Progenitor cell of endocrine pancreas (in vitro differentiated cells): ENCODE measurements around the gene SHC3. TPM values are rescaled to one million over a fixed set of nuclear protein-coding genes. Genes with fewer than 3 reads are reported as not detected.

ENCODE experiments used
- DNase-seq: peaks from one replicate; pipeline ENCODE4 v3.0.0; 2021; ENCODE audit warnings: low spot score; ENCODE audit not compliant: unreplicated experiment
- H3K27ac Mint-ChIP-seq: 2 replicates; pipeline ENCODE4 v1.8.0; 2021; ENCODE audit warnings: mild to moderate bottlenecking, moderate library complexity, mixed read lengths
- H3K27me3 Mint-ChIP-seq: 2 replicates; pipeline ENCODE4 v1.8.0; 2021; ENCODE audit warnings: mixed read lengths
- H3K36me3 Mint-ChIP-seq: 2 replicates; pipeline ENCODE4 v1.8.0; 2022; ENCODE audit warnings: mixed read lengths; ENCODE audit not compliant: insufficient read depth
- H3K4me1 Mint-ChIP-seq: 2 replicates; pipeline ENCODE4 v1.8.0; 2021; ENCODE audit warnings: low read depth, mixed read lengths
- H3K4me3 Mint-ChIP-seq: 2 replicates; pipeline ENCODE4 v1.8.0; 2021; ENCODE audit warnings: low read depth, mild to moderate bottlenecking, moderate library complexity, mixed read lengths
- H3K9me3 Mint-ChIP-seq: 2 replicates; pipeline ENCODE4 v1.8.0; 2021; ENCODE audit warnings: low read depth, mixed read lengths
- CTCF ChIP-seq: fragments of 200-600 bp; sonication (generic); IDR thresholded peaks from one replicate; pipeline ENCODE4 v1.5.0; 2021; ENCODE audit warnings: antibody characterized with exemption, mild to moderate bottlenecking; ENCODE audit not compliant: unreplicated experiment
- total RNA-seq: library from RNA; stranded (reverse); gene quantifications from 2 replicates; pipeline ENCODE4 v1.2.1, GENCODE V29; 2021

Gene SHC3
- total RNA-seq, 1 donor from 2014 or later: 1.3 TPM

- Mint-ChIP-seq H3K27me3 (peaks cover 5% of the 10 kb centered on the region), H3K27ac (peak overlapping the region; percentile 53), H3K4me3 (no peak overlapping the region), H3K36me3 (no peaks in the 10 kb centered on the region), H3K4me1 (no peaks in the 10 kb centered on the region), H3K9me3 (no peaks in the 10 kb centered on the region)
- no peak for DNase-seq
- TF ChIP-seq CTCF: no peak
These were observed 171.3 kb downstream of the SHC3 start for GRCh38 chr9:89006996-89007967.

- Mint-ChIP-seq H3K4me3 (no peak overlapping the region), H3K27ac (no peak overlapping the region), H3K27me3 (peaks cover 11% of the 10 kb centered on the region), H3K36me3 (no peaks in the 10 kb centered on the region), H3K4me1 (no peaks in the 10 kb centered on the region), H3K9me3 (no peaks in the 10 kb centered on the region)
- no peak for DNase-seq
- no peak for TF ChIP-seq CTCF
These were observed 172.4 kb downstream of the SHC3 start for GRCh38 chr9:89006267-89006666.

- Mint-ChIP-seq H3K9me3 (no peaks in the 10 kb centered on the region), H3K36me3 (no peaks in the 10 kb centered on the region), H3K4me1 (peaks cover 2% of the 10 kb centered on the region), H3K4me3 (no peak overlapping the region), H3K27me3 (peaks cover 17% of the 10 kb centered on the region), H3K27ac (no peak overlapping the region)
- DNase-seq: no peak
- no peak for TF ChIP-seq CTCF
These were observed 173.3 kb downstream of the SHC3 start for GRCh38 chr9:89005323-89005722.

DNA sequence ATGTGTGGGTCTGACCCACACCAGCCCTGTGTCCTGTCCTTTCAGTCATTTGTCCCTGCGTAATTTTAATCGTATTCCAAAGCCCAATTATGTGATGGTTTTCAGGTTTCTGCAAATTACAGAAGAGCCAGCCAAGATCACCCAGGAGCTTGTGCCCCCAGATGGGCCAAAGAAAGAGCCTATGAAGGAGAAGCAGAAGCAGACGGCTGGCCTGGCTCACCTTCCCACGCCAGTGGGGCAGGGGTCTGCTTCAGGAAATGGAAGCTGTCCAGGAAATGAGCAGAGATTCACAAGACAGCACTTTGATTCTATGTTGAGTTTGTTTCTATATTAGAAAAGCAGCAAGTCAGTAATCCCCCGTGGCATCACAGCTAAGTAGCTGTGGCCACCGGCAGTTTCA lies 175.6 kb downstream of the SHC3 start:
- H3K27ac Mint-ChIP-seq: no peak overlapping the region

More for the DNA sequence above, 175.6 kb downstream of the SHC3 start:
- peaks cover 20% of the 10 kb centered on the region for H3K27me3 Mint-ChIP-seq
- no peak overlapping the region for H3K4me3 Mint-ChIP-seq
- H3K36me3 Mint-ChIP-seq: no peaks in the 10 kb centered on the region
- DNase-seq: no peak
- no peak for TF ChIP-seq CTCF
- no peaks in the 10 kb centered on the region for H3K9me3 Mint-ChIP-seq
- peaks cover 2% of the 10 kb centered on the region for H3K4me1 Mint-ChIP-seq
